HG02642 (cell line): Measurements from ENCODE around the gene PCSK2.

Source experiments
- ATAC-seq: cut with Tn5 transposase; IDR thresholded peaks from one replicate; pipeline ENCODE4 v1.9.1; 2021; ENCODE audit warnings: mild to moderate bottlenecking; ENCODE audit not compliant: unreplicated experiment, poor library complexity

Gene PCSK2

DNA sequence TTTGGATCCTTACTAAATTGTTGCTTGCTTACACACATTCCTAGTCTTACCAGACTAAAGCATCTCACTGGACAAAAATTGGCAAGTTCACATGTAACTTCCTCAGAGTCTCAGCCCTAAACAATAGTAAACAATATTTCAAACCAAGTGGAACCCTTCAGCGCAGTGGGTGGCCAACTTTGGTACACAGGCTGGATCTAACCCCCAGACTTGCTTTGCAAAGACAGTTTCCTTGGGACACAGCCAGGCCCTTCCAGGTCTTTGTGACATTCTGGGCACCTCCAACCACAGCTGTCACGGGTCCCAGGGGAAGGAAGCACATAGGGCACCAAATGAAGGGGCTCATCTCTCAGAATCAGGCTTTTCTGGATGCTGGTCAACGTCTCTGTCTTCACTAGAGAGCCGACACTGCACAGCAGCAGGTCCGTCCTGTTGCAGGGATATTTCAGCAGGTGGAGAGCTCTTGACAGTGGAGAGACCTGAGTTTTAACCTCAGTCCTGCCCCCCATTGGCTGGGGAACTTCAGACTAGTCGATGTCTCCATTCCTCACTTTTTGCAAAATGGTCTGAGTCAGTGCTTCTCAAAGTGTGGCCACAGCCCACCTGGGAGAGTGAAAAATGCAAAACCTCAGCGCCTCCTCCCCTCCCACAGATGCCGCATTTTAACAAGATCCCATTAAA, 212.9 kb downstream of the PCSK2 start:
- ATAC-seq = no peak

DNA sequence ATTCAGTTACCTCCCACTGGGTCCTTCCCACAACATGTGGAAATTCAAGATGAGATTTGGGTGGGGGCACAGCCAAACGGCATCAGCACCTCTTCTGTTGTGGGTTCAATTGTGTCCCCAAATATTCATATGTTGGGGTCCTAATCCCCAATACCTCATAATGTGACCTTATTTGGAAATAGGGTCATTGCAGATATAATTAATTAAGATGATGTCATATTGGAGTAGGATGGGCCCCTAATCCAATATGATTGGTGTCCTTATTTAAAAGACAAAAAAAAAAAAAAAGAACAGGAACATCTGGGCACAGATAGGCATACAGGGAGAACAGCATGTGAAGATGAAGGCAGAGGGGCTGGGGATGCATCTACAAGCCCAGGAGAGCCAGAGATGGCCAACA, 214.9 kb downstream of the PCSK2 start:
- no peak for ATAC-seq

DNA sequence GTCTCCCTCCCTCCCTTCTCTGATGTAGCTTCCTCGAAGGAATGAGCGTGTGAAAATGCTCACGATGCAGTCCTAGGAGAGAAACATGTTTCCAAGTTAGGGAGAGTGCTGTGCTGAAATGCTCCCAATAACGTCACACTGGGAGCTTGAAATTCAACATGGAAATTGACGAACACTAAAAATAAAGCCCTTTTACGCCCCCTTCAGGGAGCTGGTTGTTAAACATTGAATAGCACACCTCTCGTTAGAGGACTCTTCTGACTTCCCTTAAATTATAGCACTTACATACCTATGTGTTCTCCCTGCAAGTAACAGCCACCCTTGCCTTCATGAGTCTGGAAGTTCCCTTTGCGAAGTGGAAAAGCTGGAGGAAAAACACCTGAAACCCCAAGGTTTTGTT, 215.7 kb downstream of the PCSK2 start:
- ATAC-seq = no peak

DNA sequence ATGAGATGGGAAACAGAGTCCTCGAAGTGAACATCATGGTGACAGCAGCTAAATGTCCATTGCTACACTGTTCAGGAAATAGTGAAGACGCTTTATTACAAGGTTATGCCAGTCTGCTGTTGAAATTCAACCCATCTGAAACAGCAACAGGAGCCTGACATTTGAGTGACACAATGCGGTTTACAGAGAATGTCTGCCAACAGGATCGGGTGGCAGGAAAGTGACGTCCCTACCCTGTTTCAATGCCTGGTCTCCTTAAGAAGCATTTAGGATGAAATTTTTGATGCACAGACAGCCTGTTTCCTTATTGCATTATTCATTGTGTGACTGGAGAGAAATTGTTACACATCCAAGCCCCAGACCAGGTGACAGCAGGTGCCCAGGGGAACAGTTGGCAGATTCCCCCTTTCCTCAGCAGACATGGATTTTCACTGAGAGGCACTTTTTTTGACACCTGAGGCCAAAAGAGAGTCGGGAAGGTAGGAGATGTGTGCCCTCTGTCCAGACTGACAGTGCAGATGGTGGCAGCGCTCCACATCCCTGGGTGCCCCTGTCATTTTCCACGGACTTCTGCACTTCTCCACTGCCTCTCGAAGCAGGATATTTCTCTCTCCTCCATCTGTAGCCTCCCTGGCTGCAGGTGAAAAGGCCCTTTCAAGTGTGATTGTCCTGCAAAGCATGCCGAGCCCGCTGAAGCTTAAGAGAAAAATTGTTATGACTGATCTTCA, 216.5 kb downstream of the PCSK2 start:
- no peak for ATAC-seq

DNA sequence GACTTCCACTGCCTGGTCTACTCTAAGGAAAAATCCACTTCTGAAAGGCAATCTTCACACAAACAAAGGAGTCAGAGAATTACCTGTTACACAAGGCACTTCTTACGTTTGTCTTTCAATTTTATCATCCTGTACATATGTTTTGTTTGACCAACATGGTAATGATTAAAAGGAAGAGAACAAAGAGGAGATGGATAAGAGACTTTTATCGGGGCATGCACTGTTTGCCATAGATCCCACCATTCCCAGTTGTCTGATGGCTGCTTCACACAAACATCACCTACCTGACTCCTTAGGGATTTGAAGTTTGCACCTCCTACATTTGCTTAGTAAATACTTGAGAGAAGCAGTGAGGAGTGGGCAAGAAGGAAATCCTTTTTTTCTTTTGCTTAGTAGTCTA, 217.3 kb downstream of the PCSK2 start:
- no peak for ATAC-seq

DNA sequence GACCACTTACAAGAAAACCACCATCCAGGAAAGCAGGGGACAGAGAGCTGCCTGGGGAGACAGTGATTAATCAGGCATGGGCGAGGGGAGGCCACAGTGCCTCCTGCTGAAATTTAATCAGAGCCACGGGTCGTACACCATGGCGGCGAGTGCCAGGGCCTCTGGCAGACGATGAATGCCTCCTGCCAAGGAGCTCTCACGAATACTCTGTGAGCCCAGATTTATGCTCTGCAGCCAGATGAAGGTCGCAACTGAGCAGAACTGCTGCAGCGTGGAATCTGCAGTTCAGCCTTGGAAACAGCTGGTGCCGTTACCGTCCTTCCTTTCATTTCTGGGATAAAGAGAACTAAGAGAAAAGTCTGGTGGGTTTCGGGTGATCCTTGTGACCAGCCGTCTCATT, 218.7 kb downstream of the PCSK2 start:
- no peak for ATAC-seq

DNA sequence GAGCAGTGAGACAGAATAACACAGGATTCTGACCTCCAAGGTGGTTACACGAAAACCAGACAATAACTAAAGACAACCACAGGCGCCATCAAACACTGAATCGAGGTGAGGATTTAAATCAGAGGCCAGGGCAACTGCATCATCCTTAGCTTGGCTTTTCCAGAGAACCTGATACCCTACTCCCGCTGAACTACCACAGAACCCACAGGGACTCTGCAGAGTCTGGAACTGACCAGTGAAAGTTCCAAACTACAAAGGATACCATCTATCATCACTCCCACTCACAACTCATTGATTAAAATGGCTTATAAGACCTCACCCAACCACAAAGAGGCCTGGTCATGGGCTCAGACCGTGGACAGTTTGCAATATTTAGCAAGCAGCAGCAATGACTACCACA, 219.3 kb downstream of the PCSK2 start:
- ATAC-seq = no peak

DNA sequence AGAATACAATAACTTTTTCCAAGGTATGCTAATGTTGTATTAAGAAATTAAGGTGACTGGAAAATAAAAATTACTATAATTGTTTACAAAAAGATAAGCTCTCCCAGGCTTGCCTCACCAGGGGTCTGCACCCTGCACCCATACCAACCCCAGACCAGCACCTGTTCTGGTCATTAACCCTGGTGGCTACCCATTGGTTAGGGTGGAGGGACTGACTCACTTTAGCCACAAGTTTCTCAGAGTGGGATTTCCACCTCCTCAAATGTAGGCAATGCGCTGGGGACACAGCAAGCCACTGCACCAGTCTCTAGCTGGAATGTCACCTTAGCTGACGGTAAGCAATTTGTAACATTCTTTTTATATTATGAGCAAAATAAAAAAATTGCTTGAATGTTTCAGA, 221.2 kb downstream of the PCSK2 start:
- no peak for ATAC-seq

DNA sequence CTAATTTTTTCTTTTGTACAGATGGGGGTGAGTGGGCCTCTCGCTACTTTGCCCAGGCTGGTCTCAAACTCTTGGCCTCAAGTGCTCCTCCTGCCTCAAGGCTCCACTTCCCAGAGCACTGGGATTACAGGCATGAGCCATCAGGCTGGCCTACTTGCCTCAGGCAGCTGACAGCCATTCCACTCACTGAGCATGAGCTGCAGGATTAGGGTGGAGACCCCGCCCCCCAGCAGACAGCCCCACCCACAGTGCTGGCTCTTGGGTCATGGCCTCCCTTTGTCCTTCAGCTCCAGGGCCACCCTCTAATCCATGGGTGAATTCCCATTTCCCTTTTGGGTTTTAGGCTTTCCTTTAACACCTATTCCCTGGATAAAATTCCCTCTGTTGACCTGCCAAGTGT, 222.2 kb downstream of the PCSK2 start:
- no peak for ATAC-seq

DNA sequence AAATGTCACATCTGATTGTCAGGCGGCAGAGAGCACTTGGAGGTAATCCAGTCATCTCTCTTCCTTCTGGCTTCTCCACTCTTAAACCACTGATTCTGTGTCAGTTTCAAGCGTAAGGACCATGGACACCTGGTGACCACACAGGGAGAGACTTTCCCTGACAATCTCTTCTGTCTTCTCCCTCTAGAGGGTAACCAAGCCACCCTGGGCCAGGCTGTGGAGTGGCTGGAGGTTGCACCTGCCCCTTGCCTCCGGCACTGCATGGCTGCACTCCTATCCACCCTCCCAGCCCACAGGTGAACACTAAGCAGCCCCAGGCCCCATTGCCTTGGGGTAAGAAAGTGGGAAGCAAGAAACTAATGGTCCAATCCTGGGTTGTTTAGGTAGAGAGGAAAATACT, 225.6 kb downstream of the PCSK2 start:
- no peak for ATAC-seq

DNA sequence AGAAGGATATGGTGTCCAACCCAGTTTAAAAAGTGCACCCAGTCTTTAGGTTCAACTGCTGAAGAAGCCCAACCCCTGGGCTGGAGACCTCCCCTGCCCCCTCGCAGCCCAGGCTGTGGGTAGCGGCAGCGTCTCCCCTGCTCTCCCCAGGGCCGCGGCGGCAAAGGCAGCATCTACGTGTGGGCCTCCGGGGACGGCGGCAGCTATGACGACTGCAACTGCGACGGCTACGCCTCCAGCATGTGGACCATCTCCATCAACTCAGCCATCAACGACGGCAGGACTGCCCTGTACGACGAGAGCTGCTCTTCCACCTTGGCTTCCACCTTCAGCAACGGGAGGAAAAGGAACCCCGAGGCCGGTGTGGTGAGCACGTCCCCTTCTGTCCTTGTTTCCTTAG, 226.8 kb downstream of the PCSK2 start:
- ATAC-seq = no peak

DNA sequence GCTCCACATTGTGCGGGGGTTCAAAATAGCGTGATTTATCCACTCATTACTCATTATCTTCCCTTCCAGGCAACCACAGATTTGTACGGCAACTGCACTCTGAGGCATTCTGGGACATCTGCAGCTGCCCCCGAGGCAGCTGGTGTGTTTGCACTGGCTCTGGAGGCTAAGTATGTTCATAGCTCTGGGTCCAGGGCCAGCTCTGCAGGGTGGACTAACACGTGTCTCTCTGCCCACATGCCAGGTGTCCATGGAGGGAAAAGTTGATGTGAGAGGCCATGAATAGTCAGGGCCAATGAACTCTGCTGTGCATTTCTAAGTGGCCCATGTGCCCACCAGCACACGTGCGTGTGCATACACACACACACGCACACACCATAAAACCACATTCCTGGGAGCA, 229.4 kb downstream of the PCSK2 start:
- ATAC-seq = no peak

DNA sequence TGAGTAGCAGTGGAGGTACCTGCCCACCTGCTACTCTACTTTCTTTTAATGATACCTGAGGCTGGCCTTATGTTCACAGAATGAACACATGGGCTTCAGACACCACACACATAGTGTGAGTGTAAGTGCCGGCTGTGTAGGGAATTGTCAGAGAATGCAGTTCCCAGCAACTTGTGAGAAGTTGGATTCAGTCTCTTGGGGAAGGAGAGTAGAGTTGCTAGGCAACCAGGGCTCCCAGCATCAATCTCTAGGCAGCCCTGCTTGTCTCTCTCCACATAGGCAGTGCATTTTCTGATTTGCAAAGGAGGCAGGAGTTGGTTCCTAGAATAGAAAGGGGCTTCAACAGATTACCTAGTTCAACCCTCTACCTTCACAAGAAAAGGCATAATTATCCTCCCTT, 230.2 kb downstream of the PCSK2 start:
- no peak for ATAC-seq

DNA sequence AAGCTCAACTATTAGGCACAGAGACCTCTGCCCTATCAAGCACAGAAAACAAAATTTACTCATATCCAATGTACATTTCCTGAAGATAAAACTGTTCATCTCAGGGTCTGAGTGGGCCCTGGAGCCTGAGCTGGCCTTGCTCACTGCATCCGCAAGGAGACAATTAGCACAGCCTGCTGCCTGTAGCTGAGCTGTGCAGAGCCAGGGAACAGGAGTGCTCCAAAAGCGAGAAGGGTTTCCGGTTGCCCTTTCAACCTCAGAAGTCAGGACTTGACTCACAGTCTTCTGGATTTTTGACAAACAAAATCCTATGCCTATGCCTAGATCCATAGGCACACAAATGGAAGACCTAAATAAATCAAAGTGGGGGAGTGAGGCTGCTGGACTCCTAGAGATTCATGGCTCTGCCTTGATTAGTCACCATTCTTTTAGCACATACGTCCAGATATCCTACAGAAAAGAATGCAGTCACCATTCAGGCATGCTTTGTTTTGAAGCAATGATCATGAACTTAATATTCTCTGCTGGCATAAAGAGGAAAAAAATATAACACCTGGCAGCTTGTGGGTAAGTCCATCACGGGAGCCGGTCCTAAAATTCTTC, 230.8 kb downstream of the PCSK2 start:
- ATAC-seq = no peak

DNA sequence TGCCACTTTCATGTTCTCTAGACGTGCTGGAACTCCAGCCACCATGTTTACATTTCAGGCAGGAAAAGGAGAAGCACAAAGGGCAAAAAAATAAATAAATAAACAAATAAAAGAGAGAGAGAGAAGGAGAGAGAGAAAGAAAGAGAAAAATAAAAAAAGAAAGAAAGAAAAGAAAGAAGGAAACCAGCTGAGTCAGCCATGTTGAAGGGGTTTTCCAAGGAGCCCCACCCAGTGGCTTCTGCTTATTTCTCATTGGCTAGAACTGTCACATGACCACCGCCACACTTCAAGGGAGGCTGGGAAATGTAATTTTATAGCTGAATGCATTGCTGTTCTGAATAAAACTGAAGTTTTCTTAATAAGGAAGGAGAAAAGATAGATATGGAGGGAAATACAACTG, 233.3 kb downstream of the PCSK2 start:
- no peak for ATAC-seq

DNA sequence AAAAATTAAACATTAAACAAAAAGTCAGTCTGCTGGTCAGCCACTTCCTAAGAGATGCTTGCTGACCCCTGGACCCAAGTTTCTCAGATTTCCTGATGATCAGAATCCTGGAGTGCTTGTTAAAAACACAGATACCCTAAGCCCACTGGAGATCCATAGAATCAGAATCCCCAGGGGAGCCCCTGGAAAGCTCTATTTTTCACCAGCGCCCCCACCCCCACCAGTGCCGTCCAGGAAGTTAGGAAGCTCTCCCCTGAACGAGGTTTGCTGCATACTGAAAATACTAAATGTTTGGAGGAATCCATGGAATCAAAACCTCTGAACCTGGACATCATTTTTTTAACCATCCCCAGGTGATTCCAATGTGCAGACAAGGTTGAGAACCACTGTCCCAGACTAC, 235.1 kb downstream of the PCSK2 start:
- no peak for ATAC-seq

DNA sequence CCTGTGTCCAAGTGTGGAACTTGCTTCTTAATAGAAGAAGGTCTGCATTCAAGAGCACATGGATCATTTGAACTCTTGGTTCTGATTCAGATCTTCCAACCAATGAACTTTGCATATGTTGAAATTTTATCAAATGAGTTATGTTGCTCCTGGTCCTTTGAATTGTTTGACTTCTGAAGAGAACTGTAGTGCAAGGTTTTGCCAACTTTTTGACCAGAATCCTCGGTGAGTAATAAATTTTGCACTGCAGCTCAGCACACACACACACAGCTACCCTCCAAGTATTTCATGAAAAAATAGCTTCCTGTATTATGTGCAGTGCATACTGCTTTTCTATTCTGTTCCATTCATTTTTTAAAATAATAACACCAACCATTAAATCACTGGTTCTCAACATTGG, 236.9 kb downstream of the PCSK2 start:
- ATAC-seq = no peak

DNA sequence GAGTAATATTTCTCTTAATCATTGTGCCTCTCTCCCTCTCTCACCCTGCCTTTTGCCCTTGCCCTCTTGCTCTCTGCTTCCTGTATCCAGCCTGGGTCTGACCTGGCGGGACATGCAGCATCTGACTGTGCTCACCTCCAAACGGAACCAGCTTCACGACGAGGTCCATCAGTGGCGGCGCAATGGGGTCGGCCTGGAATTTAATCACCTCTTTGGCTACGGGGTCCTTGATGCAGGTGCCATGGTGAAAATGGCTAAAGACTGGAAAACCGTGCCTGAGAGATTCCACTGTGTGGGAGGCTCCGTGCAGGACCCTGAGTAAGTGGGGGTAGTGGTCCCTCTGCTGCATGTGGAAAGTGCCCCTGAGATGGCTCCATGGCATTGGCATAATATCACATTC, 238.4 kb downstream of the PCSK2 start:
- no peak for ATAC-seq

DNA sequence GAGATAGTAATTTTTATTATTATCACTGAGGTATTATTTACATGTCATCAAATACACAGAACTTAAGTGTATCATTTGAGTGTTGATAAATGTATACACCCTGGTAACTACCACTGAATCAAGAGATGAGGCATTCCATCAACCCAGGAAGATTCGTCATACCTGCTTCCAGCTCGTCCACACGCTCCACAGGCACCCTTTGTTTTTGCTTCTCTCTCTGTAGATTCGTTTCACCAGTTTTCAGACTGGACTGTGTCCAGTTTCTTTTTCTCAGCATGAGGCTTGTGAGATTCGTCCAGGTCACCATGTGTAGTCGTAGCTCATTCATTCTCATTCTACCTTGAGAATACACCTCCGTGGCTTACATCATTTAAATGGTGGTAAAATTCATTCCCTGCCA, 239.8 kb downstream of the PCSK2 start:
- ATAC-seq = no peak

DNA sequence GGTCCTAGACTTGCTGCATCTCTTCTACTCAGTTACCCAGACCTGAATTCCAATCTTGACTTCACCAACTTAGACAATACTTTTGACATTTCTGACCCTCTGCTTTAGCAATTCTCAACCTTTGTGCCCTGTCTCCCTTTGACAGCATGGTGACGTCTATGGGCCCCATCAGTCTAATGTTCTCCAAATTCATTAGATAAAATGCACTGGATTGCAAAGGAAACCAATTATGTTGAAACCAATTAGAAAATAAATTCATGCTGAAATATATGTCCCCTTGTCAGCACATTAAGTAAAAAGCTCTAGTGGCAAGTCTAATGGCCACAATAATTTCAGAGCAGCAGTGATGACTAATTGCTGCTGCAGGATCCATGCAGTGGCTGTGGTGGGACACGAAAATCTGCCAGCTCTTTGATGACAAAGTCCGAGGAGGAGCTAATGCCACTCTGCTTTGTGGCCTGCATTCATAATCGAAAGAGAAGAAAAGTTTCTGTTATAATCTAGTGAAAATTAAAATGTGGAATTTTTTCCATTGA, 240.3 kb downstream of the PCSK2 start:
- ATAC-seq = no peak

DNA sequence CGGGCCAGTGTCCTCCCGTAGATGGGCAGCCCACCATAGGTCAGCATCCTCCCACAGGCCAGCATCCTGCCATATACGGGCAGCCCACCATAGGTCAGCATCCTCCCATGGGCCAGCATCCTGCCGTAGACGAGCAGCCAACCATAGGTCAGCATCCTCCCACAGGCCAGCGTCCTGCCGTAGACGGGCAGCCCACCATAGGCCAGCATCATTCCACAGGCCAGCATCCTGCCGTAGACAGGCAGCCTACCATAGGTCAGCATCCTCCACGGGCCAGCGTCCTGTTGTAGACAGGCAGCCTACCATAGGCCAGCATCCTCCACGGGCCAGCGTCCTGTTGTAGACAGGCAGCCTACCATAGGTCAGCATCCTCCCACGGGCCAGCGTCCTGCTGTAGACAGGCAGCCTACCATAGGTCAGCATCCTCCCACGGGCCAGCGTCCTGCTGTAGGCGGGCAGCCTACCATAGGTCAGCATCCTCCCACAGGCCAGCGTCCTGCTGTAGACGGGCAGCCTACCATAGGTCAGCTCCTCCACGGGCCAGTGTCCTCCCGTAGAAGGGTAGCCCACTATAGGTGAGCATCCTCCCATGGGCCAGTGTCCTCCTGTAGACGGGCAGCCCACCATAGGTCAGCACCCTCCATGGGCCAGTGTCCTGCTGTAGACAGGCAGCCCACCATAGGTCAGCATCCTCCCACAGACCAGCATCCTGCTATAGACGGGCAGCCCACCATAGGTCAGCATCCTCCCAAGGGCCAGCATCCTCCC, 241.4 kb downstream of the PCSK2 start:
- ATAC-seq = no peak
